ENCODE measurements around the gene IGSF21.

- TF ChIP-seq USF2 (IDR thresholded peaks at IDR 0.05; ENCODE audit: borderline replicate concordance, low read depth, low read length) = no peak
- TF ChIP-seq, protein P1, sequence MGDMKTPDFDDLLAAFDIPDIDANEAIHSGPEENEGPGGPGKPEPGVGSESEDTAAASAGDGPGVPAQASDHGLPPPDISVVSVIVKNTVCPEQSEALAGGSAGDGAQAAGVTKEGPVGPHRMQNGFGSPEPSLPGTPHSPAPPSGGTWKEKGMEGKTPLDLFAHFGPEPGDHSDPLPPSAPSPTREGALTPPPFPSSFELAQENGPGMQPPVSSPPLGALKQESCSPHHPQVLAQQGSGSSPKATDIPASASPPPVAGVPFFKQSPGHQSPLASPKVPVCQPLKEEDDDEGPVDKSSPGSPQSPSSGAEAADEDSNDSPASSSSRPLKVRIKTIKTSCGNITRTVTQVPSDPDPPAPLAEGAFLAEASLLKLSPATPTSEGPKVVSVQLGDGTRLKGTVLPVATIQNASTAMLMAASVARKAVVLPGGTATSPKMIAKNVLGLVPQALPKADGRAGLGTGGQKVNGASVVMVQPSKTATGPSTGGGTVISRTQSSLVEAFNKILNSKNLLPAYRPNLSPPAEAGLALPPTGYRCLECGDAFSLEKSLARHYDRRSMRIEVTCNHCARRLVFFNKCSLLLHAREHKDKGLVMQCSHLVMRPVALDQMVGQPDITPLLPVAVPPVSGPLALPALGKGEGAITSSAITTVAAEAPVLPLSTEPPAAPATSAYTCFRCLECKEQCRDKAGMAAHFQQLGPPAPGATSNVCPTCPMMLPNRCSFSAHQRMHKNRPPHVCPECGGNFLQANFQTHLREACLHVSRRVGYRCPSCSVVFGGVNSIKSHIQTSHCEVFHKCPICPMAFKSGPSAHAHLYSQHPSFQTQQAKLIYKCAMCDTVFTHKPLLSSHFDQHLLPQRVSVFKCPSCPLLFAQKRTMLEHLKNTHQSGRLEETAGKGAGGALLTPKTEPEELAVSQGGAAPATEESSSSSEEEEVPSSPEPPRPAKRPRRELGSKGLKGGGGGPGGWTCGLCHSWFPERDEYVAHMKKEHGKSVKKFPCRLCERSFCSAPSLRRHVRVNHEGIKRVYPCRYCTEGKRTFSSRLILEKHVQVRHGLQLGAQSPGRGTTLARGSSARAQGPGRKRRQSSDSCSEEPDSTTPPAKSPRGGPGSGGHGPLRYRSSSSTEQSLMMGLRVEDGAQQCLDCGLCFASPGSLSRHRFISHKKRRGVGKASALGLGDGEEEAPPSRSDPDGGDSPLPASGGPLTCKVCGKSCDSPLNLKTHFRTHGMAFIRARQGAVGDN (IDR thresholded peaks at IDR 0.05) = no peak
These were observed 97.7 kb downstream of the IGSF21 start for GRCh38 chr1:18205319-18205718.

All from GM12878 (cell line).